MV-4-11 (cell line): ENCODE data around the gene TMEFF2.
A peak's percentile ranks its signal among the peaks of the same experiment; 100 is the strongest.
"Not testable (repeated sequence)": the region's sequence is repeated elsewhere in the genome, so short reads cannot be mapped to it uniquely, and the experiment has no call there.

Experiments used
- DNase-seq: peaks from one replicate; lab custom pipeline; 2025; lab: John Stamatoyannopoulos, UW

Gene TMEFF2

DNA sequence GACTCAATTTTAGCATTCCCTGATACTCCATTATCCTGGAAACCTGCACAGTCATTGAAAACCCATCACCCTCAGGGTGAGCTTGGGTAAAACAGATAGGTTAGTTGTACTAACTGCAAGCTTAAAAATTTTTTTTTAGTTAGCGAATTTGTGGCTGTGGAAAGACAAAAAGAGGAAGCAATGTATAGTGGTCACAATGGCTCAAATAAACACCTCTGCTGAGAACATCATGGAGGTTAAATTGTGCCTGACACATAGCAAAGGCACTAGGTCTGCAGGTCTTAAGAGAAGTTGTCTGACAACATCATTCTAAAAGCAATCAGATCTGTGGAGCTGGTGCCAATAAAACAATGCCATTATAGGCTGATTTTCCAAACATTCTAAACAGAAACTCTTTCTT lies 263.4 kb downstream of the TMEFF2 start:
- DNase-seq = peak; percentile 13

DNA sequence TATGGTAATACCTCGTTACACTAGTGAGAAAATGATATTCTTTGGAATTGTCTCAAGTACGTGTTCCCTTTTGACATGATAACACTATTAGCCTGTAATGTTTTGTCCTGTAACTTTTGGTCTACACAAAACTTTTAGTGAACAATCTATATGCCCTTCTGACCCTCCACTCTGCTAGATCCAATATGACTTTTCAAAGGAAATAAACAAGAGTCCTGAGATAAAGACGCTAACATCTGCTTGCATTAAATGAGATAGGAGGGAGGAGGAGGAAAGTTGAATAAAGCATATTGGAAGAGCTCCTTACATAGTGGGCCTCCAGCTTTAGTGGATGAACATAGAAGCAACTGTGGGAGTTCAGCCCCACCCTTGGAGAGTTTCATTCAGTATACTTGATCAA lies 264.5 kb downstream of the TMEFF2 start:
- DNase-seq = no peak

DNA sequence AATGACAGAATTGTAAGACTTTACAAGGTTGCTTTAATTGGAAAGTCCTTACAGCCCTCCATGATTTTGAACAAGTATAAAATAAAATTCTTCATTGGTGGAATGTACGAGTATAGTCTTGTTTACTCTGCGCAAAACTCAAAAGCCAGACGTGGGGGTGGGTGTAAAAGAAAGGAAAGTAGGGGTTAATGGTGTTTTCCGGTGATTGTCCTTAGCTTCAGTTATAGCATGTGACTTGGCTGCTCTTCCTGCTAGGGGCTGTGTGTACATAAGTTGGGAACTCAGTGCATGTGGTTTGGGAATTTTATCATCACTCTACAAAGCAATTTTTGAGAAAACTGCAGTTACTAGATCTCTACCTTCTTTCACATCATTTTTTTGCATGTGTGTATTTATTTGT lies 265.4 kb downstream of the TMEFF2 start:
- DNase-seq = no peak

DNA sequence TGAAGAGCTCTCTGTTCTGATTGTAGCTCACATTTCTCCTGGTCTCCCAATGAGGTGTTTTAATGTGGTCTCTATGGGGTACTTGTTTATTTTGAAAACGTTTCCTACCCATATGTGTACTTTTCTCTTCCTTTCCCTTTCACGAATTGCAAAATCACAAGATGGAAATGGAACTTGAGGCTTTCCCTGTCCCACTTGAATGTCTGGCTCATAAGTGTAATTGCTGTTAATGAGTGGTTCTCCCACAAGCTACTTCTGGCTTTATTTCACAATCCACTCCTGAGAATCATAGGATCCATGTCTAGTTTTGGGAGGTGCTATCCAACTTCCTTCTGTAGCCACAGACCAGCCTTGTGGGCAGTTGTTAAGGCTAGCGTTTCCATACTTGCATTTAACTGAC lies 266.7 kb downstream of the TMEFF2 start:
- DNase-seq = peak; percentile 39

DNA sequence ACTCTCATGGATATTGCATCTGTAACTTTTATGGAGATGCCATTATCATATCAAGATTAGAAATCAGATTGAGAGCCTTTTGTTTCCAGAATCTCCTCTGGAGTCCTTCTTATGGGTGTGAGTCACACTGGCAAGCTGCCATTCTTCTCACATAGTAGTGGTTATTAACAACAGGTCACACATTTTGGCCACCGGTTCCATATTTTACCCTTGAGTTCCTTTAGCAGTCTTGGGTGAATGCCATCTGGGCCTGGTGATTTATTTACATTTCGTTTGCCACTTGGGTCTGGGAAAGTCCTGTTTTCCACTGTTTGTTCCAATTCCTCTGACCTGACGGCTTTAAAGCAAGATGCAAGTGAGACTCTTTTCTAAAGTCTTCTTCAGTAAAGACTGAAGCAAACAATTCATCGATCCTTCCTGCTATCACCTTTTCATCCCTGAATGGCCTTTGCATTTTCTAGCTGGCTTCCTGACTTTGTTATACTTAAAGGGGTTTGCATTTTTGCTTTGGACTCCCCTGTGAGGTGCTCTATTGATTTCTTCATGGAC lies 267.3 kb downstream of the TMEFF2 start:
- no peak for DNase-seq

DNA sequence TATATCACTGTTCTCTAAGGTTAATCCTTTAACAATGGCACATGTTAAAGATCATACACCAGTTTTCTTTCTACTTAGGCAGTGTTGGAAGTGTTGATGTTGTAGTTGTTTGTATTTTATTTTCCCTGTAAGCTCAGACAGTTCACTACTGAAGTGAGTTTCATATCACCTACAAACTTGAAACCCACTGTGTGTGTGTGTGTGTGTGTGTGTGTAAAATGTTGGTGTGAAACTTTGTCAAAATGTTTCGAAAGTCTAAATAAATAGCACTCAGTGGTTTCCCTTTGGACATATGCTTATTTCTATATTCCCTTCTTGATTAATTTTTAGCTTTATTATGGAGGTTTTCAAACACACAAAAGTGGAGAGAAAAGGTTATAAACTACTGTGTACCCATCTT lies 268.1 kb downstream of the TMEFF2 start:
- no peak for DNase-seq

DNA sequence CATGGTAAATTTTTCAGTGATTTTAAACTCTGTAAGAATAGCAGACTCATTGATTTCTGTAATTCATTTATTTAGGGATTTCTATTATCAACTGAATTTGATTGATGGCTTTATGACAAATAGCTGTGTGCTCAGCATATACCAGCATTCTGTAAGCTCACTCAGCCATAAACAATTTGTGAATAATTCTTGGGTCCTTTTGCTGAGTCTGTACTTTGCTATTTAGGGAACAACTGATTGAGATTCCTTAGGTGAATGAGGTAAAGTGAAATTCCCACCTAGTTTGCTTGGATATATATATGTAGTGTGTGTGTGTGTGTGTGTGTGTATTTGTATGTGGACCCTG lies 271.1 kb downstream of the TMEFF2 start:
- DNase-seq = no peak

DNA sequence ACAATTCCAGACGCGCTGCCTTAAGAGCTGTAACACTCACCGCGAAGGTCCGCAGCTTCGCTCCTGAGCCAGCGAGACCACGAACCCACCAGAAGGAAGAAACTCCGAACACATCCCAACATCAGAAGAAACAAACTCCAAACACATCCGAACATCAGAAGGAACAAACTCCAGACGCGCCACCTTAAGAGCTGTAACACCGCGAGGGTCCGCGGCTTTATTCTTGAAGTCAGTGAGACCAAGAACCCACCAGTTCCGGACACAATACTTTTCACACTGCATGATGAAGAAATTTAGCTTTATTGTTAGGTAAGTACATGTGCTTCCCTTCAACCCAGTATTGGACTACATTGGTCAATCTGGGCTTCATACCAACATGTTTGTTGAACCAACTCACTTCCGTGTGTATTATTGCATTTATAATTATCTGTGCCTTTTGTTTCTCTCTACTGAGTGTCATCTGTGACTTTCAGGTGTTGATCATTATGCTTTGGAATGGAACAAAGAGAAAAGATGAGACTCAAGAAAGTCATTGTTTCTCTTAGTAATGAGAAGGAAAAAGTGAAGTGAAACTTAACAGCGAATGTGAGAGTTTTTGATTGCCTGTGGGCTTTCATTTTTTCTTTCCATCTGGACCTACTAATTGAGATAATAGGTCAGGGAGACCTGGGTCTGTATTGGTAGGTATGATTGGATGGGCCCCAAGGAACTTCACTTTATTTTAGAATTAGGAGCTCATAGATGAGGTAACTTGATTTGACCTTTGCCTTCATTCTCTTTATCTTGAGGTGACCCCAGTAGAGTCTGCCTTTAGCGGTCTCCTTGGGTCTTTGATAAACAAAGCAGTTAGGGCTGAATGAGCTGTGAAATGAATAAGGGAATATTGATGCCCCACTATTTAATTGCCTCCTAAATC lies 271.7 kb downstream of the TMEFF2 start:
- DNase-seq = peak; percentile 3

DNA sequence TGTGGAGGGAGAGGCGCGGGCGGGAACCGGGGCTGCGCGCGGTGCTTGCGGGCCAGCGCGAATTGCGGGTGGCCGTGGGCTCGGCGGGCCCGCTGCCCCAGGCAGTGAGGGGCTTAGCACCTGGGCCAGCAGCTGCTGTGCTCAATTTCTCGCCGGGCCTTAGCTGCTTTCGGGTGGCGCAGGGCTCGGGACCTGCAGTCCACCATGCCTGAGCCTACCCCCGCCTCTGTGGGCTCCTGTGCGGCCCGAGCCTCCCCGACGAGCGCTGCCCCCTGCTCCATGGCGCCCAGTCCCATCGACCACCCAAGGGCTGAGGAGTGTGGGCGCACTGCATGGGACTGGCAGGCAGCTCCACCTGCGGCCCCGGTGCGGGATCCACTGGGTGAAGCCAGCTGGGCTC lies 273.1 kb downstream of the TMEFF2 start:
- DNase-seq = not testable (repeated sequence)

DNA sequence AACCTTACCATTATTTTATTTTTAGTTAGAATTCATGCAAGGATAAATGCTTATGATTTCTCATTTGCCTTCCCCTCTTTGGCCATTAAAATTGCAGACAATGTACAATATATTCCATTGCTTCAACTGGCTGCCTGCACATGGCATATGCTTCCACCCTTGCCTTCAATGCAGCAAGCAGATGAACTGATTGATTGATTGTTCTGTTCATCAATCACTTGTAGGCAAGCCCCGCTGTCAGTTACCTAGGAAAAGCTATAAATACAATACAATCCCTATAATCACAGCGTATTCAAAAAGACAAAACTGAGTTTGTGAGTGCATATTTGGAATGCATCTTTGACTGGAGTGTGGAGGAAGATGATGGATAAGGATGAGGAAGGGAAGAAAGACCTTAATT lies 274.2 kb downstream of the TMEFF2 start:
- no peak for DNase-seq

DNA sequence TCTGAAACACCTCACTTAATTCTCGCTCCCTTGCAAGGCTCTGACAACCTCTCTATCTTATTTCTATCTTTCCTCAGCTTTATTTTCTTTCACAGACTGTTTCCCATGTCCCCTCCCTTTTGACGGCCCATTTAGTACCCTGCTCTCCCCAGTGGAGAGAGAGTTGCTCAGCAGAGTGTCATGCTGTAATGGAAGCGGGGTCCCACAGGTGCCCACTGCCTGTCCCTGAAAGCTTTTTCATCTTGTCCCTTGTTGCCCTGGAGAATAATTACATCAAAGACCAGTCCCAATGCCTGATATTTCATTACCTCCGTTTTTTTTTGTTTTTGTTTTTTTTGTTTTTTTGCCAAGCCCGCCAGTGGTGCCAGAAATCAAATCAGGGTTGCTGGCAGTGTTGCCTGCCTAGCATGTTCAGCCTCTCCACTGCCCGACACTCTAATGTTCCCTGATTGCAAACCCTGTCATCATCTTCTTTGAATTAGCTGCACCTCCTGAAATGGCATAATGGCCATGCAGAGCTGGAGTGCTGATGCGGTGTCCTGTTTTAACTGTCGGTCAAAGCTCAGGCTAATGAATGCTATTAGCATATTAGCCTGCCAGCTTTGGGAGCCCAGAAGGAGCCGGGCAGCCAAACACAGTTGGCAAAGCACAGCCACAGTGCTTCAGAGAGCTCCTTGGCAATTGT lies 276.6 kb downstream of the TMEFF2 start:
- DNase-seq = no peak

DNA sequence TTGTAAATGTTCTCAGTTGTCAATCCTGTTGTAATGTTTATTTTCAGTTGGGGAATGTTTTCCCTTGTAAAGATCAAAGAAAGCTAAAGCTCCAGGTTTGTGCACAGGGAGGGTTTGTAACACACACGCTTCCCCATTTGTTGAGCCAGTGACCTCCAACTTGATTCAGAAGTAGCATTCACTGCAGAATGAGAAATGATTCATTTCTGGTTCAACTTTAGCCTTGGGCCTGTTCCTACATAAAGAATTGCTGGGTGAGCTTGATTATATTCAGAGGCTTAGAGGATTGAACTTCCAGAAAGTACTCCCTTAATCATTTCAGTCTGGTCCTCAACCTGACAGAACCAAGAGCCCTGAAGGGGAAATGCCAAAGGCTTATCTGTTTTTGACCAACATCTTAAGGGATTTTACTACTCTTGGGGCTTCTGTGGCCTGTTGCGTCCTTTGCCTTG lies 277.3 kb downstream of the TMEFF2 start:
- no peak for DNase-seq

DNA sequence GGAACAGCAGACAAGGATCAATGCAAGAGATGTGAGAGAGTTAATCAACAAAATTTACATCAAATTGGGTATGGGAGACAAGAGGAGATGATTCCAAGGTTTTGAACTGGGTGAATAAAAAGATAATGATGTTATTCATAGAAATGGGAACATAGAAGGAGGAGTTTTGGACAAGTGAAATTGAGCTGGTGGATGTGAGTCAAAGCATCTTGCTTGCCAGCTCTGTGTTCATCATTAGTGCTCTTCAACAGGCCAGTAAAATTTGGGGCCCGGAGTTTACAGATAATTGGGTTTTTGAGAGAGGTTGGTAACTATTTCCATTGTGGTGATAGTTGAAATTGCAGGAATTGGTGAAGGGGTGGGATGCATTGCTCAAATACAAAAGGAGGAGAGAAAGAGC lies 277.9 kb downstream of the TMEFF2 start:
- no peak for DNase-seq

DNA sequence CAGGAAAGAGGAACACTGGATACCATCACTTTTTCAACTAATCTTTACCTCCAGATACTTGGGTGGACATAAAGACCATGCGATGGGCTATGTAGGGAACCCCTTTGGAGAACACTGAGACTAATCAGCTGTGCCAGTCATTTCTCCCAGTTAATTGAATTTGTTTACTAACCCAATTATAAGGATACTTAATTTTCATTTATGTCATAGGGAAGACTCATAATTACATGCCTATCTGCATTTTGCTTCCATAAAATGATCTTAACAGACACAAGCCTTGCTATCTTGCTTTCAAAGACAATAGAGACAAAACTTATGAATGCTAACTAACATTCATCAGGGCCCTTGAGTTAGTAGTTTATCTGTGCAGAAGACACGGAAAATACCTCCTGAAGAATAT lies 279.0 kb downstream of the TMEFF2 start:
- no peak for DNase-seq

DNA sequence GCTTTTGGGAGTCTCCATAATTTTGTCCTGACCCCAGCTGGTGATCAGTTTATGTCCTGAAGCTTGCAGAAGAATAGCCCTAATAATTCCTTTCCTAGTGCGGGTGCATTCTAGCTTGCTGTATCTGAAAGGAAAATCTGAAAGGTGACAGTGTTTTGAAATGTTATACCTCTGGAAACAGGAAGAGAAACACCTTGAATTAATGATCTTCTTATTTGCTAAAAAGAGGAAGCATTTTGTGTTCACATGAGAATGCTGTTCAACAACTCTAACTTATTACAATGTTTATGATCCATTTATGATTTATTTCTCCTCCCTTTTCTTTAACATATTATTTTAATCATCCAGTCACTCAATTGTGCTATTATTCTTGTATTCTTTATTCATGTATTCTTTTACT lies 280.9 kb downstream of the TMEFF2 start:
- DNase-seq = no peak

DNA sequence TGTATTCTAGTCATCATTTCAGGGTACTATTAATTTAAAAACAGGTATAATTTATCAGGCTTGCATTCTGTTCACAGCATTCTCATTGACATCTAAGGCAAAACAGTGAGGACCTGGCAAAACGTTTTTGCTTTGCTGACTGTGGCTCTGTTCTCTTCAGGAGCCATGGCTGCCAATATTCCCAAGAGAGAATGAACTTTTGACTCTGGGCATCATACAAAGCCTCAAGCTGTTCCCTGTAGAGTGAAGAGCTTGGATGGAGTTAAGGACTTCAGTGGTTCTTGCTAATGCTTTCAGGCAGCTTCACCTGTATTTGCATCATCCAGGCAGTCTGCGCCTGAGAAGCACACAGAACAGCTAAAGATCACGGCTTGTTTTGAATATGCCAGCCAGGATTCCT lies 282.0 kb downstream of the TMEFF2 start:
- no peak for DNase-seq

DNA sequence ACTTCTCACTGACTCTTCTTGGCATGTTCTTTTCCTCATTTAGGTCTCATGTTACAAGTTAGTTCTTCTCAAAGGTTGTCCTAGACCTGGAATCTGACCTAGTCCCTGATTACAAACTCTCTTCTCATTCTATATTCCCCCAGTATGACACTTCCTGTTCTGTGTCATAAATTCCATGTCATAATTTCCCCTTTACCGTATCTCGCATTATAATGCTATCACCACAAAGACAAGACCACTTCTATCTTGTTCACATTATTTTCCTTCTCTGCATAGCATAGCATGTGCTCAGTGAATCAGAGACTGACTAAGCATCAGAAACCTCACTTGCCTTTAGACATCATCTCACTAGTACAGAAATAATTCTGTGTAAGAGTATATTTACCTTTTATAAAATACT lies 284.2 kb downstream of the TMEFF2 start:
- no peak for DNase-seq

DNA sequence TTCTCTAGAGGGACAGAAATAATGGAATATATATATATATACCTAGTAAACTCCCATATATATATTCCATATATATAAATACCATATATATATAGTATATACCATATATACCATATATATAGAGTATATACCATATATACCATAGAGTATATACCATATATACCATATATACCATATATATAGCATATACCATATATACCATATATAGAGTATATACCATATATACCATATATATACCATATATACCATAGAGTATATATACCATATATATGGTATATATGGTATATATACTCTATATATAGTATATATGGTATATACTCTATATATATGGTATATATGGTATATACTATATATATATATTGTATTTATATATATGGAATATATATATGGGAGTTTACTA lies 285.9 kb downstream of the TMEFF2 start:
- no peak for DNase-seq

DNA sequence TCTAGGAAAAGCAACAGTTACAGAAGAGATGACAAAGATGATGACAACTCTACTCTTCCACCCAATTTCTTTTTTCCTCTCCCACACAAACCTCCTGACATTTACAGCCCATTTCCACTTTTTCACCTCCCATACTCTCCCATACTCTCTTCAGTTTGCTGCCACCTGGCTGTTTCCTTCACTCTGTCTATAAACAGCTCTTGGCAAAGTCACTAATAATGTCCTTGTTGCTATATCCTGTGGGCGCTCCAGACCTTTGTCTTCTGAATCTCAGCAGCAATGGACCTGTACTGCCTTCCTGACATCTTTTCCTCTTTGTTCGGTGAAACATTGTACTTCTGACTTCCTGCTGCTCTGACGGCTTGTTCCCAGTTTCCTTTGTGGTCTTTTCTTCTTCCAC lies 287.2 kb downstream of the TMEFF2 start:
- no peak for DNase-seq

DNA sequence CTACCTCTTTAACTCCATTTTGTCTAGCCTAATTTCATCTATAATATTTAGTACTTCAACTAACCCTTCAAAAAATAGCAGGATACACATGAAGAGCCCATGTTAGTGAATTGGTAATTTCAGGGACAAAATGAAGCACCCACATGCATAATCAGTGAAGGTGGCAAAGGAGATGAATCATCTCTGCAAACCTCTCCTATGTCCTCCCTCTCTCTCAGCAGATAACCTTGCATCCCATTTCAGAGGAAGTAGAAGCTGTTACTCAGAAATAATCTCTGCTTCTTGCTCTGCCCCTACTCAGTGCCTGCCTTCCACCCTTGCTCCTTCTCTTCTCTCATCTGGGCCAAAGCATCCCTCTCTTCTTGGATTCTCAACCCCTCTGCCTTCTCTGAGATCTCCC lies 287.6 kb downstream of the TMEFF2 start:
- no peak for DNase-seq

DNA sequence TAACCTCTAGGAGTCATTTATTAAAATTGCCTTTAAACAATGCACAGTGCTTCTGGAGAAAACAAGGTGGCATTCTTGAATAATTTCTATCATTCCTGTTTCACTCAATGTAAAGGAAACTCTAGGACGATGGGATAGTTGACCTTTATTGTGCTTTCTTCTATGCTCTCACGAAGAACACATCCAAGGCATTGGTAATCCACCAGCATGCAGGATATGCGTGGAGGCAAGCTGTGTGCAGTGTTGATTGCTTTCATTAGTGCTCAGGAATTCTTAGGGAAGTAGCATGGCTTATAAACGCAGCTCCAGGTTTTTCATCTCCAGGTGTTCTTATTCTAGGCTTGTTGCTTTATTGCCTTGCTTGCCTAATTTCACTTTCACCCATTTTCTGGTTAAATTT lies 289.4 kb downstream of the TMEFF2 start:
- DNase-seq = no peak

DNA sequence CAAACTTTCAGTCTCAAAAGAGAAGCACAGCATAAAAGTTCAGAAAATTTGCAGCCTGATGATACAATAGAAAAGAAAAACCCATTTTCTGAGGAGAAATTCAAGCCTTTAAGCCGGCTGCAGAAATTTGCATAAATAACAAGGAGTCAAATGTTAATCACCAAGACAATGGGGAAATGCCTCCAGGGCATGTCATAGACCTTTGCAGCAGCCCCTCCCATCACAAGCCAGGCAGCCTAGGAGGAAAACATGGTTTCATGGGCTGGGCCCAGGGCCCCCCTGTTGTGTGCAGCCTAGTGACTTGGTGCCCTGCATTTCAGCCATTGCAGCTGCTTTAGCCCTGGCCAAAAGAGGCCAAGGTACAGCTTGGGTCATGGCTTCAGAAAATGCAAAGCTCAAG lies 293.7 kb downstream of the TMEFF2 start:
- DNase-seq = no peak

DNA sequence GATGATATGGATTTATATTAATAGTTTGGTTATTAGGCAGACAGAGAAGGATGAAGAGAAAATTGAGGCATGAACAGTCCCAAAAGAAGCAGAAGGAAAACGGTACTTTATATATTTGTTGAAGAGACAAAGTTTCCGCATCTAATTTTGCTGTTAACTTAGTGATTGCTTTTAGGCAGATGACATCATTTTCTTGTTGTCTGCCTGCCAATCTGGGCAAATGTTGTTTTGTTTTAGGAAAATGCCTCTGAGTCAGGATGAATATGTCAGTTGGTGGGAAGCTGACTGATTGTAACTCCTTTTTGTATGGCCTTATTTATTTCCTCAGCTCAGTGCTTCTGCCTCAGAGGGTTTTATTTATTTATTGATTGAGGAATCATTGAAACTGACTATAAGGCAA lies 295.3 kb downstream of the TMEFF2 start:
- no peak for DNase-seq
